HTERT RPE-1 (cell line): Measurements from ENCODE around the gene GALNT15.

Experiments used
- in situ Hi-C: fragments of 300-500 bp; cut with MboI; formaldehyde crosslinking; loops from 4 replicates; pipeline ENCODE4 v1.14.3; 2020; ENCODE audit warnings: low sequenced_read_pairs

The GALNT15 gene

DNA sequence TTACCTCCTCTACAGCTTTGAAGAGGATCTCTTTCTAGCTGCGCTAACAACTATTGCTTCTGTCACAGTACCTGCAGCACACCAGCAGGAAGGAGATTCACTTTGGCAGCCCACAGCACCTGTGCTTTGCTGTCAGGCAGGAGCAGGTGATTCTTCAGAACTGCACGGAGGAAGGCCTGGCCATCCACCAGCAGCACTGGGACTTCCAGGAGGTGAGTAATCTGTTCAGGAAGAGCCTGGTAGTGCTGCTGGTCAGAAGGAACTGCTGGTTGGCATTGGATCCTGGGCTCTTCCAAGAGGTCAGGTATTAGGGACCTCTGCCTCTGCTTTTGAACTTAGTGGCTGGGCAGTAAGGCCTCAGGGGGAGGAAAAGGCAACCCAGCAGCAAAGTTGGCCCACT lies 48.1 kb downstream of the GALNT15 start:
- in situ Hi-C loops: no loop called here

DNA sequence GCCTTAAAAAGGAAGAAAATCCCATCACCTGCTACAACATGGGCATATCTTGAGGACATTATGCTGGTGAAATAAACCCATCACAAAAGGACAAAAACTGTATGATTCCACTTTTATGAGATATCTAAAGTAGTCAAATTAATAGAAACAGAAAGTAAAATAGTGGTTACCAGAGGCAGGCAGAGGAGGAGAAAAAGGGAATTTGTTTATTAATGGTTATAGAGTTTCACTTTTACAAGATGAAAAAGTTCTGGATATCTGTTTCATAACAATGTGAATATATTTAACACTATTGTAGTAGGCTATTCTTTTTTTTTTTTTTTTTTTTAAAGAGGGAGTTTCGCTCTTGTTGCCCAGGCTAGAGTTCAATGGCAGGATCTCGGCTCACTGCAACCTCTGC lies 49.8 kb downstream of the GALNT15 start:
- in situ Hi-C loops: no loop called here

DNA sequence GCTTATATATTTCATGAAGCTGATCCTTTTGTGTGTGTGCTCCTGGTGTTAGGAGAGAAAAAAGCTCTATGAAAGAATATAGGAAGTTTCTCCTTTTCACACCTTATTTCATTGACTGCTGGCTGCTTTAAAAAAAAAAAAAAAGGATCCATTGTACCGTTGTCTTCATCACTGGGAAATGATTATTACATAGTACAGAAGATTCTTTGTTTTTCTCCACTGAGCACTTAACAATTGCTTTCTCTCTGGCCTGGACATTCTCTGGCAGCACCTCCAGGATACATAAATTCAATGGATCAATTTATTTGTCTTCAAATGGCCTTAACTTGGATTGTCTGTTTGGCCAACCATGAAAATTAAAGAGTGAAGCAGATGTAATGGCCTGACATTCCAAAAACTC lies 53.1 kb downstream of the GALNT15 start:
- in situ Hi-C loops: no loop called here

DNA sequence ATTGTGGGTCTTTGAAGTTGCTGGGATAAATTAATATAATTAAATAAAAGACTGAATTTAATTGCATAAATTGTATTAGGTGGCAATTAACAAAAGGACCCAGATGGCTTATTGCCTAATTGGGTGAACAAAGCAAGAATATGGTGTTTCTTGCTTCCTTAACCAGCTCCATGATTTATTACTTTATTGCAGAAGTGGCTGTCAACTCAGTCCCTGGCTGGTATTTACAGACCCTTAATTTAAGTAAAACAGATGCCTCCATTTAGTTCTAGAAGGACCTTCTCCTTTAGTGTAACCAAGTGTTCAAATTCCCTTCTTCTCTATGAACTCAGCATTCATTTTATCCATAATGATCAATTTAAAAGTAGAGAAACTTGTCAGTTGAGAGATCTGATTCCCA lies 55.2 kb downstream of the GALNT15 start:
- in situ Hi-C loops: no loop called here

- in situ Hi-C loops: no loop called here
Measured at GRCh38 chr3:16231983-16232382, 57.5 kb downstream of the GALNT15 start.

DNA sequence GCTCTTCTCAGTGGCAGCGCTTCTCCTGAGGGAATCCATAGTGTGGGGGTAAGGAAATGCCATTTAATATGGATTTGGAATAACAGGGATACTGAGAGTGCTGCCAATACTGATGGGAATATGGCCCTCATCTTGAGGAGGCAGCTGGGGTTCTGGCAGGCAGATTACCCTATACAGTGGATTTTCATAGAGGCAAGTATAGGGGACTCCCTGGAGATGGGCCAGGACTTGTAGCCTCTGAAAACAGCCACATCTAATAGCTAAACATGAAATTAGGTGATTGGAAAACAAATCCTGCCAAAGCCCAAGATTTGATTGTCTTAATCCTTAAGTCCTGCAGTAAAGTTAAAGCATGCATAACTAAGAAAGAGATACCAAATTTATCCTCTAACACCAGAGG lies 59.3 kb downstream of the GALNT15 start:
- in situ Hi-C loops: no loop called here

- in situ Hi-C loops: no loop called here
Measured at GRCh38 chr3:16234281-16234680, 59.8 kb downstream of the GALNT15 start.

GRCh38 chr3:16236030-16236639 lies 61.7 kb downstream of the GALNT15 start:
- in situ Hi-C loops: no loop called here

DNA sequence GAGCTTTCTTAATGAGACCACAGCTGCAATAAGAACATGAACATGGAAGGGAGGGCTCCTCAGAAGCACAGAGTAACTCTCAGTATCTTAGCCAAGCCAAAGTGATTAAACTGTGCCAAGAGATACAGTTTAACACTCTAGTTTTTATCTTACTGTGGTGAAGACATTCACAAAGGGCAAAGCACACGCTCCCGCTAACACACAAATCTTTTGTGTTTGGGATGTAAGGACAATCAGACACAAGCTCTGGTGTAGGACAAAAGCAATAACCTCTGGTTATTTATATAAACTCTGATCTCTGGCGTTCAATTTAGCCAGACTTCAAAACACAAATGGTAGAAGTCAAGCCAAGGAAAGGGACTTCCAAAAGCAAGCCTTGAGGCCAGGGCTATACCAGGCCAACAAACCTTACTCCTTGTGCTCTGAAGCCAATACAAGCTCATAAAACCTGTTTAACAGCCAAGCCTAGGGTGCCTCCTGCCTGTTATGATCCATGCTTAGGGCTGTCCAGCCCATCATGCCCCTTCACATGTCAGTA lies 62.4 kb downstream of the GALNT15 start:
- in situ Hi-C loops: no loop called here

- in situ Hi-C loops: no loop called here
Measured at GRCh38 chr3:16239086-16239770, 64.7 kb downstream of the GALNT15 start.

GRCh38 chr3:16239780-16240179 lies 65.3 kb downstream of the GALNT15 start:
- in situ Hi-C loops: no loop called here

DNA sequence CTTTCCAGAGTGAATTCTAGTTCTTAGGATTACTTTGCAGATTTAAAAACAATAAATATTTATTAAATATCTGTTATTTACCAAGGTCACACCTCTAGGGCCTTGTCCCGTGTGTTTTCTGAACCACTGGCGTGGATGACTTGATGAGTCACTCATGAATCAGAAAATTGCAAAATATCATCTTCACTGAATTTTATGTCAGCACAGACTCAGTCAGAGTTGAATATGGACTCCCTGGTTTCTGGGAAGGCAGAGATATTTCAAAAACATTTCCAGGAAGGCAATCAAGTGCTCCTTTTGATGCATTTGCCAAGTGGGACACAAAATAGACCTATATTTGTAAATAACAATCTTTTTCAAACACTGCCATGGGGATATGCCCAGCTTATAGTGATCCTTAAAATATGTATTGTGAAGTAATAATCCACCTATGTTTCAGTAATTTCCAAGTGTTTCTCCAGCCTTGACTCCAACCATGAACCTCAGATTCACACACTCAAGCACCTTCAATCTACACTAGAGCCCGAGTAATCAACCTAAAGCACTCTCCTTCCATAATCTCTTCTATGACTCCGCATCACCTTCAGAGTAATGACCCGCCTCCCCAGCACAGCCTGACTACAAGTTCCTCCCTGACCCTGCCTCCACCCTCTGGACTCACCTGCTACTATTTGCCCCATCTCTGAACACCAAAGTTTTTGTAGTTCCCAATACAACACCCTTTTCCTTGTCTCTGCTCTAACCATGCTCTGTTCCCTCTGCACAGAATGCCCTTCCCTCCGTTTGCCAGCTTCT lies 65.9 kb downstream of the GALNT15 start:
- in situ Hi-C loops: no loop called here

- in situ Hi-C loops: no loop called here
Measured at GRCh38 chr3:16241225-16241624, 66.7 kb downstream of the GALNT15 start.

- in situ Hi-C loops: no loop called here
Measured at GRCh38 chr3:16242177-16242576, 67.7 kb downstream of the GALNT15 start.

DNA sequence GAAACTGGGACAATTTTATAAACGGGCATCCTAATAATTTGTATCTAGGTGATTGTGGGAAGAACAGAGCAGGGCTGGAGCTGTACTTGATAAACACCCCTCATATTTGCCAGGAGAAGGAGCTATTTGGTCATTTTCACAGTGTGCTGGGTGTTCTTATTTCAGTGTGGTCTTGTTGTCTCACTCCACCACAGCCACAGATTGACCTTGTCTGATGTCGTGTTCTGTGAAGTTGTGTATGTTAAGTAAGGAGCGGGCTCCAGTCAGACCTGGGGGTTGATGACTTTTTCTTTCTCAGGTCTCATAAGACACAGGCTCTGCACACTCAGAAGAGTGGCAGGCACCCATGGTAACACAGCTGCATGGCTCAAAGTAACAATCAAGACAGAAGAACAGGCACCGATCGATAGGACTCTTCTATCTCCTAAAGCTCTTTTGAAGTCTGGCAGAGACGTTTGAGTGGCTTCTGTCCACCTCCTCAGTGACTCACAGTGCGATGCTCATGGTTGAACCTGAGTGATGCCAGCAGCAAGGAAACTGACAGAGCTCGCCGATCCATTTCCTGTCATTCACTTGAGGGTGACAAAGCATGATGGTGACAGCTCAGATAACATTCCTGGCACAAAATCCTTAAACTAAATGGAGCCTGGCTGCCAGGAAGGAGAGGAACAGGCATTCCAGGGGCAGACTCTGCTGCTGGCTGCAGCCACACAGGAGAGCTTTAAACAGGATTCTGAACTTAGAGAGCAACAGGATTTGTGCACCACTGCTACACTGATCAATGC lies 69.4 kb downstream of the GALNT15 start:
- in situ Hi-C loops: no loop called here

GRCh38 chr3:16245609-16246008 lies 71.1 kb downstream of the GALNT15 start:
- in situ Hi-C loops: no loop called here

GRCh38 chr3:16247282-16248061 lies 73.0 kb downstream of the GALNT15 start:
- in situ Hi-C loops: no loop called here

- in situ Hi-C loops: no loop called here
Measured at GRCh38 chr3:16248556-16248955, 74.1 kb downstream of the GALNT15 start.

DNA sequence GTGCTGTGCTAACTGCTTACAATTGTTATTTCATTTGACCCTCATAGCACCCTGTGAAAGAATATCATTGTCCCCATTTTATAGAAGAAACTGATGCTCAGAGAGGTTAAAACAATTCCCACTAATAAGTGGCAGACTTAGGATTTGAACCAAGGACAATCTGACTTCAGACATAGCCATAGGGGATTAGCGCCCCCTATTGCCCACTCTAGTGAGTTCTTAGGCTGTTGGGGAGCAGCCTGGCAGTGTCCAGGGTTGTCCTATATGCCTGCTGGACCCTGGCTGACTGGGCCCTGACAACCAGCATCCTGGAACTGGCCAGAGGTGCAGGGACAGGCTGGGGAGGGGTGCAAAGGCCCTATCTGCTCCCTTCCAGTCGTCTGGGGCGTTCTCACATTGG lies 74.9 kb downstream of the GALNT15 start:
- in situ Hi-C loops: no loop called here

DNA sequence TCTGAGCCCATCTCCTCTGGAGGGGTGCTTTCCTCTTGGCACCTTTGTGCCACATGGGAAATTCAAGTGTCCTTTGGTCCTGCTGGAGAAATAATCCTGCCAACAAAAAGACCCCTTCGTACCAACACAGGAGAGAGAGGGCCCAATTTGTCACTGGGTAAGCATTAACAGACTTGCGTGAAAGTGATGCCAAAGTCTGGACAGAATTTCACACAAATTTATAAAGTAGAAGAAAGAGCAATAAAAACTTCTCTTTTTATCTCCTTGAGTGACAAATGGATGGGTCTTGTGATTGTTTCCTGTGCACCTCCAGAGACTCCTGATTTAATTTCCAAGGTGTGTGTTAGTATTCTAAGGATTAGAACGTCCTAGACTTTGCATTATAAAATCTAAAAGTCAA lies 75.4 kb downstream of the GALNT15 start:
- in situ Hi-C loops: no loop called here
